GM23338 (cell line): ENCODE data around the gene CENPV. TPM values are rescaled to one million over a fixed set of nuclear protein-coding genes. Genes with fewer than 3 reads are reported as not detected.

ENCODE experiments used
- EZH2phosphoT487 ChIP-seq: fragments of 200-600 bp; sonication (generic); IDR thresholded peaks from one replicate; pipeline ENCODE4 v1.8.1; 2018; ENCODE audit warnings: antibody characterized with exemption; ENCODE audit not compliant: unreplicated experiment
- NANOG ChIP-seq: IDR thresholded peaks from 2 replicates; pipeline ENCODE4 v1.6.1; 2016; ENCODE audit warnings: antibody characterized with exemption, borderline replicate concordance
- STAT1 ChIP-seq: IDR thresholded peaks from one replicate; pipeline ENCODE4 v1.6.1; 2016; ENCODE audit warnings: antibody characterized with exemption; ENCODE audit not compliant: unreplicated experiment
- ZNF114 ChIP-seq: fragments of 250-450 bp; sonication (Bioruptor Pico); IDR thresholded peaks from 2 replicates; pipeline ENCODE4 v1.5.0; 2020; ENCODE audit warnings: mild to moderate bottlenecking, moderate library complexity
- ZNF331 ChIP-seq: fragments of 250-450 bp; sonication (Bioruptor Pico); IDR thresholded peaks from 2 replicates; pipeline ENCODE4 v1.5.0; 2020; ENCODE audit warnings: low read depth, mild to moderate bottlenecking, moderate library complexity
- polyA plus RNA-seq: library from polyadenylated mRNA; unstranded; fragments of >200 nt; fragmentation: Nextera tagmentation; extraction: Ambion mirVana; gene quantifications from 2 replicates; pipeline ENCODE4 v1.2.1, GENCODE V29; 2016
- total RNA-seq: library from RNA; depleted of rRNA; stranded (reverse); fragments of >200 nt; shearing (Covaris generic); gene quantifications from 2 replicates; pipeline ENCODE4 v1.2.3, GENCODE V29; 2014
- TF ChIP-seq, protein P1 (sequence below): fragments of 250-450 bp; sonication (Bioruptor Pico); IDR thresholded peaks from 2 replicates; pipeline ENCODE4 v1.5.0; 2020; ENCODE audit warnings: mild to moderate bottlenecking, moderate library complexity
- TF ChIP-seq, protein P2 (sequence below): IDR thresholded peaks from one replicate; pipeline ENCODE4 v1.6.1; 2018; ENCODE audit warnings: antibody characterized with exemption; ENCODE audit not compliant: unreplicated experiment

CENPV gene
- total and polyA plus RNA-seq, 2 experiments from 2014 or later, result 139 to 300 TPM

DNA sequence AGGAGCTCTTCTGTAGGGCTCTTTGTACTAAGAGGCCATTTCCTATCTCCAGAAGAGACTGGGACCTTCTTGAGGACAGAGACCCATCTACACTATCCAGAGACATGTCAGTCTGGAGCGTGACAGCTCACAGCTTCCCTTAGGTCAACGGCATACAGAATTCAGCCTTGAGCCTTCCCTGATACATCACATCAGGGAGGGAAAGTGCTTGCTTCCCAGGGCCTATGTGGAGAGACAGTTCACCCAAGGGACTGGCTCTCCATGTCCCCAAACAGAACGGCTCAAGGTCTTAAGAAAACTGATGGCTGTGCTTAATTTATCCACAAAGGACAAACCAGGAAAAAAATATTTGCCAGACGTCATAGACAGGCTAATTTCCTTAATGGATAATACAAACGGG lies 7.7 kb downstream of the CENPV start (continued):
- TF ChIP-seq, protein P1, sequence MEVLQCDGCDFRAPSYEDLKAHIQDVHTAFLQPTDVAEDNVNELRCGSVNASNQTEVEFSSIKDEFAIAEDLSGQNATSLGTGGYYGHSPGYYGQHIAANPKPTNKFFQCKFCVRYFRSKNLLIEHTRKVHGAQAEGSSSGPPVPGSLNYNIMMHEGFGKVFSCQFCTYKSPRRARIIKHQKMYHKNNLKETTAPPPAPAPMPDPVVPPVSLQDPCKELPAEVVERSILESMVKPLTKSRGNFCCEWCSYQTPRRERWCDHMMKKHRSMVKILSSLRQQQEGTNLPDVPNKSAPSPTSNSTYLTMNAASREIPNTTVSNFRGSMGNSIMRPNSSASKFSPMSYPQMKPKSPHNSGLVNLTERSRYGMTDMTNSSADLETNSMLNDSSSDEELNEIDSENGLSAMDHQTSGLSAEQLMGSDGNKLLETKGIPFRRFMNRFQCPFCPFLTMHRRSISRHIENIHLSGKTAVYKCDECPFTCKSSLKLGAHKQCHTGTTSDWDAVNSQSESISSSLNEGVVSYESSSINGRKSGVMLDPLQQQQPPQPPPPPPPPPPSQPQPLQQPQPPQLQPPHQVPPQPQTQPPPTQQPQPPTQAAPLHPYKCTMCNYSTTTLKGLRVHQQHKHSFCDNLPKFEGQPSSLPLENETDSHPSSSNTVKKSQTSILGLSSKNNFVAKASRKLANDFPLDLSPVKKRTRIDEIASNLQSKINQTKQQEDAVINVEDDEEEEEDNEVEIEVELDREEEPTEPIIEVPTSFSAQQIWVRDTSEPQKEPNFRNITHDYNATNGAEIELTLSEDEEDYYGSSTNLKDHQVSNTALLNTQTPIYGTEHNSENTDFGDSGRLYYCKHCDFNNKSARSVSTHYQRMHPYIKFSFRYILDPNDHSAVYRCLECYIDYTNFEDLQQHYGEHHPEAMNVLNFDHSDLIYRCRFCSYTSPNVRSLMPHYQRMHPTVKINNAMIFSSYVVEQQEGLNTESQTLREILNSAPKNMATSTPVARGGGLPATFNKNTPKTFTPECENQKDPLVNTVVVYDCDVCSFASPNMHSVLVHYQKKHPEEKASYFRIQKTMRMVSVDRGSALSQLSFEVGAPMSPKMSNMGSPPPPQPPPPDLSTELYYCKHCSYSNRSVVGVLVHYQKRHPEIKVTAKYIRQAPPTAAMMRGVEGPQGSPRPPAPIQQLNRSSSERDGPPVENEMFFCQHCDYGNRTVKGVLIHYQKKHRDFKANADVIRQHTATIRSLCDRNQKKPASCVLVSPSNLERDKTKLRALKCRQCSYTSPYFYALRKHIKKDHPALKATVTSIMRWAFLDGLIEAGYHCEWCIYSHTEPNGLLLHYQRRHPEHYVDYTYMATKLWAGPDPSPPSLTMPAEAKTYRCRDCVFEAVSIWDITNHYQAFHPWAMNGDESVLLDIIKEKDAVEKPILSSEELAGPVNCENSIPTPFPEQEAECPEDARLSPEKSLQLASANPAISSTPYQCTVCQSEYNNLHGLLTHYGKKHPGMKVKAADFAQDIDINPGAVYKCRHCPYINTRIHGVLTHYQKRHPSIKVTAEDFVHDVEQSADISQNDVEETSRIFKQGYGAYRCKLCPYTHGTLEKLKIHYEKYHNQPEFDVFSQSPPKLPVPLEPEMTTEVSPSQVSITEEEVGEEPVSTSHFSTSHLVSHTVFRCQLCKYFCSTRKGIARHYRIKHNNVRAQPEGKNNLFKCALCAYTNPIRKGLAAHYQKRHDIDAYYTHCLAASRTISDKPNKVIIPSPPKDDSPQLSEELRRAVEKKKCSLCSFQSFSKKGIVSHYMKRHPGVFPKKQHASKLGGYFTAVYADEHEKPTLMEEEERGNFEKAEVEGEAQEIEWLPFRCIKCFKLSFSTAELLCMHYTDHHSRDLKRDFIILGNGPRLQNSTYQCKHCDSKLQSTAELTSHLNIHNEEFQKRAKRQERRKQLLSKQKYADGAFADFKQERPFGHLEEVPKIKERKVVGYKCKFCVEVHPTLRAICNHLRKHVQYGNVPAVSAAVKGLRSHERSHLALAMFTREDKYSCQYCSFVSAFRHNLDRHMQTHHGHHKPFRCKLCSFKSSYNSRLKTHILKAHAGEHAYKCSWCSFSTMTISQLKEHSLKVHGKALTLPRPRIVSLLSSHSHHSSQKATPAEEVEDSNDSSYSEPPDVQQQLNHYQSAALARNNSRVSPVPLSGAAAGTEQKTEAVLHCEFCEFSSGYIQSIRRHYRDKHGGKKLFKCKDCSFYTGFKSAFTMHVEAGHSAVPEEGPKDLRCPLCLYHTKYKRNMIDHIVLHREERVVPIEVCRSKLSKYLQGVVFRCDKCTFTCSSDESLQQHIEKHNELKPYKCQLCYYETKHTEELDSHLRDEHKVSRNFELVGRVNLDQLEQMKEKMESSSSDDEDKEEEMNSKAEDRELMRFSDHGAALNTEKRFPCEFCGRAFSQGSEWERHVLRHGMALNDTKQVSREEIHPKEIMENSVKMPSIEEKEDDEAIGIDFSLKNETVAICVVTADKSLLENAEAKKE (CRISPR knock-in tag), result no peak
- no peak for TF ChIP-seq NANOG
- TF ChIP-seq EZH2phosphoT487, result no peak
- TF ChIP-seq ZNF114 (CRISPR knock-in tag), result no peak
- no peak for TF ChIP-seq ZNF331
- TF ChIP-seq, protein P2, sequence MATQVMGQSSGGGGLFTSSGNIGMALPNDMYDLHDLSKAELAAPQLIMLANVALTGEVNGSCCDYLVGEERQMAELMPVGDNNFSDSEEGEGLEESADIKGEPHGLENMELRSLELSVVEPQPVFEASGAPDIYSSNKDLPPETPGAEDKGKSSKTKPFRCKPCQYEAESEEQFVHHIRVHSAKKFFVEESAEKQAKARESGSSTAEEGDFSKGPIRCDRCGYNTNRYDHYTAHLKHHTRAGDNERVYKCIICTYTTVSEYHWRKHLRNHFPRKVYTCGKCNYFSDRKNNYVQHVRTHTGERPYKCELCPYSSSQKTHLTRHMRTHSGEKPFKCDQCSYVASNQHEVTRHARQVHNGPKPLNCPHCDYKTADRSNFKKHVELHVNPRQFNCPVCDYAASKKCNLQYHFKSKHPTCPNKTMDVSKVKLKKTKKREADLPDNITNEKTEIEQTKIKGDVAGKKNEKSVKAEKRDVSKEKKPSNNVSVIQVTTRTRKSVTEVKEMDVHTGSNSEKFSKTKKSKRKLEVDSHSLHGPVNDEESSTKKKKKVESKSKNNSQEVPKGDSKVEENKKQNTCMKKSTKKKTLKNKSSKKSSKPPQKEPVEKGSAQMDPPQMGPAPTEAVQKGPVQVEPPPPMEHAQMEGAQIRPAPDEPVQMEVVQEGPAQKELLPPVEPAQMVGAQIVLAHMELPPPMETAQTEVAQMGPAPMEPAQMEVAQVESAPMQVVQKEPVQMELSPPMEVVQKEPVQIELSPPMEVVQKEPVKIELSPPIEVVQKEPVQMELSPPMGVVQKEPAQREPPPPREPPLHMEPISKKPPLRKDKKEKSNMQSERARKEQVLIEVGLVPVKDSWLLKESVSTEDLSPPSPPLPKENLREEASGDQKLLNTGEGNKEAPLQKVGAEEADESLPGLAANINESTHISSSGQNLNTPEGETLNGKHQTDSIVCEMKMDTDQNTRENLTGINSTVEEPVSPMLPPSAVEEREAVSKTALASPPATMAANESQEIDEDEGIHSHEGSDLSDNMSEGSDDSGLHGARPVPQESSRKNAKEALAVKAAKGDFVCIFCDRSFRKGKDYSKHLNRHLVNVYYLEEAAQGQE, result no peak
- TF ChIP-seq STAT1, result no peak
